IMR-90 (cell line): ENCODE results near the gene KCNIP1. TPM values are rescaled to one million over a fixed set of nuclear protein-coding genes. Genes with fewer than 3 reads are reported as not detected.

ENCODE experiments used
- ATAC-seq: fragments of 200-7000 bp; cut with Tn5 transposase; 2 replicates; pipeline ENCODE4 v1.9.1; 2020; ENCODE audit warnings: low read depth, mild to moderate bottlenecking, moderate library complexity
- BruUV-seq: library from RNA; stranded (reverse); fragments of 400-500 nt; replicated peaks from 2 replicates; lab custom pipeline; 2021; lab: Mats Ljungman, UMichigan
- CTCF ChIA-PET: fragments of 300-600 bp; formaldehyde crosslinking; extraction: SDS; loops from one replicate; lab custom pipeline; 2021; ENCODE audit warnings: antibody characterized with exemption; lab: Yijun Ruan, JAX
- POLR2A ChIA-PET: fragments of 300-600 bp; sonication (Branson Sonifier 250); formaldehyde crosslinking; loops from one replicate; lab custom pipeline; 2022; ENCODE audit warnings: antibody characterized with exemption; ENCODE audit not compliant: unreplicated experiment; lab: Charles Lee
- DNase-seq: peaks from one replicate; pipeline ENCODE4 v3.0.0; 2013
- H2AFZ ChIP-seq: replicated peaks from 2 replicates; pipeline ENCODE3; 2013; ENCODE audit warnings: low read length, mild to moderate bottlenecking; ENCODE audit not compliant: poor library complexity
- H2AK5ac ChIP-seq: 2 replicates; pipeline ENCODE4 v1.6.1; 2013; ENCODE audit warnings: low read depth, low read length, inconsistent platforms
- H2AK9ac ChIP-seq: replicated peaks from 2 replicates; pipeline ENCODE3; 2013; ENCODE audit warnings: mild to moderate bottlenecking, low read depth, low read length, moderate library complexity; ENCODE audit not compliant: poor library complexity
- H2BK120ac ChIP-seq: 2 replicates; pipeline ENCODE4 v1.6.1; 2013; ENCODE audit warnings: low read depth, low read length, inconsistent platforms
- H2BK15ac ChIP-seq: 3 replicates; pipeline ENCODE4 v1.6.1; 2013; ENCODE audit warnings: low read depth, low read length, inconsistent platforms
- H2BK20ac ChIP-seq: 2 replicates; pipeline ENCODE4 v1.6.1; 2013; ENCODE audit warnings: low read depth, mild to moderate bottlenecking, inconsistent platforms, low read length, moderate library complexity
- H2BK5ac ChIP-seq: 2 replicates; pipeline ENCODE4 v1.6.1; 2013; ENCODE audit warnings: mild to moderate bottlenecking, low read depth, low read length, inconsistent platforms; ENCODE audit not compliant: poor library complexity, severe bottlenecking
- H3K14ac ChIP-seq: replicated peaks from 2 replicates; pipeline ENCODE4 v1.6.1; 2013; ENCODE audit warnings: low read depth, low read length, inconsistent platforms
- H3K18ac ChIP-seq: 2 replicates; pipeline ENCODE4 v1.6.1; 2013; ENCODE audit warnings: low read depth, low read length, control low read depth
- H3K23ac ChIP-seq: 2 replicates; pipeline ENCODE4 v1.6.1; 2013; ENCODE audit warnings: low read depth, low read length, inconsistent platforms
- H3K27ac ChIP-seq: 2 replicates; pipeline ENCODE4 v1.5.1; 2013; ENCODE audit warnings: mild to moderate bottlenecking, control low read depth, low read length; ENCODE audit not compliant: insufficient read depth
- H3K27me3 ChIP-seq: 2 replicates; pipeline ENCODE4 v1.6.1; 2013; ENCODE audit warnings: low read length; ENCODE audit not compliant: control insufficient read depth, insufficient read depth
- H3K36me3 ChIP-seq: 2 replicates; pipeline ENCODE4 v1.6.1; 2013; ENCODE audit warnings: low read length, mixed read lengths; ENCODE audit not compliant: control insufficient read depth, insufficient read depth
- H3K4ac ChIP-seq: 2 replicates; pipeline ENCODE4 v1.6.1; 2013; ENCODE audit warnings: low read depth, low read length, inconsistent platforms
- H3K4me1 ChIP-seq: 2 replicates; pipeline ENCODE4 v1.6.1; 2013; ENCODE audit warnings: low read length, mixed read lengths; ENCODE audit not compliant: control insufficient read depth, insufficient read depth
- H3K4me2 ChIP-seq: 2 replicates; pipeline ENCODE4 v1.6.1; 2013; ENCODE audit warnings: low read depth, mild to moderate bottlenecking, control low read depth, low read length, moderate library complexity
- H3K4me3 ChIP-seq: 2 replicates; pipeline ENCODE4 v1.5.1; 2013; ENCODE audit warnings: low read depth, mild to moderate bottlenecking, control low read depth, low read length, moderate library complexity; ENCODE audit not compliant: insufficient read depth
- H3K56ac ChIP-seq: 2 replicates; pipeline ENCODE4 v1.6.1; 2013; ENCODE audit warnings: low read length, inconsistent platforms; ENCODE audit not compliant: insufficient read depth; ENCODE audit errors: extremely low read depth
- H3K79me1 ChIP-seq, 2 experiments: 2 replicates each; pipeline ENCODE4 v1.6.1; 2013; ENCODE audit warnings: low read length in 2 of 2, inconsistent platforms in 1 of 2, low read depth in 1 of 2
- H3K9ac ChIP-seq: 2 replicates; pipeline ENCODE4 v1.6.1; 2013; ENCODE audit warnings: low read depth, low read length, control low read depth
- H3K9me1 ChIP-seq: 2 replicates; pipeline ENCODE4 v1.6.1; 2013; ENCODE audit warnings: low read length, inconsistent platforms; ENCODE audit not compliant: insufficient read depth
- H3K9me3 ChIP-seq: 2 replicates; pipeline ENCODE4 v1.6.1; 2013; ENCODE audit warnings: low read length; ENCODE audit not compliant: control insufficient read depth, insufficient read depth
- H4K20me1 ChIP-seq: 2 replicates; pipeline ENCODE4 v1.6.1; 2013; ENCODE audit warnings: low read length, inconsistent platforms; ENCODE audit not compliant: insufficient read depth
- H4K5ac ChIP-seq: 2 replicates; pipeline ENCODE4 v1.6.1; 2013; ENCODE audit warnings: mild to moderate bottlenecking, low read depth, low read length, control low read depth
- H4K8ac ChIP-seq, 2 experiments: 2 replicates each; pipeline ENCODE4 v1.6.1; 2013; ENCODE audit warnings: low read depth in 2 of 2, low read length in 2 of 2, control low read depth in 1 of 2, inconsistent platforms in 1 of 2
- H4K91ac ChIP-seq: 2 replicates; pipeline ENCODE4 v1.6.1; 2013; ENCODE audit warnings: low read depth, low read length, inconsistent platforms; ENCODE audit not compliant: insufficient read depth
- BHLHE40 ChIP-seq: fragments of 150-350 bp; IDR thresholded peaks from 2 replicates; pipeline ENCODE4 v1.6.1; 2016; ENCODE audit warnings: mild to moderate bottlenecking, low read depth, low read length
- CHD1 ChIP-seq: IDR thresholded peaks from 2 replicates; pipeline ENCODE4 v1.6.1; 2012; ENCODE audit warnings: low read depth, low read length, improper control_type of control experiment
- CTCF ChIP-seq: conservative IDR thresholded peaks from 2 replicates; pipeline ENCODE4 v1.5.1; 2012; ENCODE audit warnings: mild to moderate bottlenecking, low read depth, low read length, improper control_type of control experiment
- ELK1 ChIP-seq: fragments of 150-350 bp; IDR thresholded peaks from 2 replicates; pipeline ENCODE4 v1.6.1; 2016; ENCODE audit warnings: low read depth, mild to moderate bottlenecking, low read length, moderate library complexity, borderline replicate concordance
- MAFK ChIP-seq: IDR thresholded peaks from 2 replicates; pipeline ENCODE4 v1.6.1; 2012; ENCODE audit warnings: low read depth, low read length, improper control_type of control experiment
- MAZ ChIP-seq: IDR thresholded peaks from 2 replicates; pipeline ENCODE4 v1.6.1; 2012; ENCODE audit warnings: low read depth, mild to moderate bottlenecking, low read length, improper control_type of control experiment, moderate library complexity, borderline replicate concordance
- MXI1 ChIP-seq: IDR thresholded peaks from 2 replicates; pipeline ENCODE4 v1.6.1; 2012; ENCODE audit warnings: low read depth, mild to moderate bottlenecking, low read length, moderate library complexity, borderline replicate concordance
- NFE2L2 ChIP-seq: fragments of 150-350 bp; IDR thresholded peaks from 2 replicates; pipeline ENCODE4 v1.6.1; 2016; ENCODE audit warnings: low read depth, mild to moderate bottlenecking, low read length
- RAD21 ChIP-seq: IDR thresholded peaks from 2 replicates; pipeline ENCODE4 v1.6.1; 2012; ENCODE audit warnings: low read length, improper control_type of control experiment
- RFX5 ChIP-seq: IDR thresholded peaks from 2 replicates; pipeline ENCODE4 v1.8.0; 2012; ENCODE audit warnings: low read depth, mild to moderate bottlenecking, low read length, moderate library complexity
- SMC3 ChIP-seq: fragments of 150-350 bp; IDR thresholded peaks from 2 replicates; pipeline ENCODE4 v1.6.1; 2016; ENCODE audit warnings: low read depth, mild to moderate bottlenecking, antibody characterized with exemption, low read length, moderate library complexity
- USF2 ChIP-seq: fragments of 150-350 bp; IDR thresholded peaks from 2 replicates; pipeline ENCODE4 v1.6.1; 2017; ENCODE audit warnings: mild to moderate bottlenecking, antibody characterized with exemption, low read length, low read depth
- WGBS, 2 experiments: methylation state at CpG; one replicate each; pipeline versions ENCODE4 v1.1.5 to v1.1.7; 2013; ENCODE audit warnings: missing lambda C conversion rate in 2 of 2; ENCODE audit not compliant: insufficient read length in 1 of 2; ENCODE audit errors: extremely low coverage in 2 of 2; 5-methylcytosine and 5-hydroxymethylcytosine counted together
- dilution Hi-C: fragments of 300-500 bp; cut with HindIII; formaldehyde crosslinking; loops from one replicate; pipeline ENCODE4 v1.14.3; 2018; ENCODE audit warnings: low sequenced_read_pairs; ENCODE audit not compliant: unreplicated experiment
- in situ Hi-C: fragments of 300-500 bp; cut with MboI; formaldehyde crosslinking; loops from 3 replicates; pipeline ENCODE4 v1.14.3; 2019; ENCODE audit warnings: low sequenced_read_pairs, inconsistent platforms, mixed read lengths
- intact Hi-C: fragments of 100-400 bp; cut with micrococcal nuclease; formaldehyde crosslinking; loops from 2 replicates; pipeline ENCODE4 v1.10.0; 2022
- polyA plus RNA-seq, 3 experiments: library from polyadenylated mRNA; depleted of rRNA; stranded (reverse); fragments of >200 nt; gene quantifications; 2 replicates each; pipeline ENCODE4 v1.2.3, GENCODE V29; 2012; ENCODE audit warnings: low replicate concordance in 1 of 3
- total RNA-seq: library from RNA; depleted of rRNA; stranded (reverse); fragments of >200 nt; gene quantifications from 2 replicates; pipeline ENCODE4 v1.2.3, GENCODE V29; 2012

The KCNIP1 gene
- total and polyA plus RNA-seq, 2 of the 4 experiments (the other 2 are of a cell fraction), result not detected

GRCh38 chr5:170466553-170466952 is 37.3 kb upstream of the KCNIP1 start:
- H2AK9ac ChIP-seq, result no peak overlapping the region

More at GRCh38 chr5:170466553-170466952, 37.3 kb upstream of the KCNIP1 start:
- intact Hi-C loops (no loop called here), dilution Hi-C loops (no loop called here), in situ Hi-C loops (no loop called here)
- DNase-seq, result no peak
- CTCF ChIA-PET, result no interaction called here
- Histone ChIP-seq H2BK5ac (no peak overlapping the region), H3K9ac (no peak overlapping the region), H3K4ac (no peak overlapping the region), H3K9me3 (no peaks in the 10 kb centered on the region), H2BK120ac (no peak overlapping the region), H3K4me1 (no peaks in the 10 kb centered on the region), H3K4me3 (no peak overlapping the region), H4K8ac (no peak overlapping the region), H2AK5ac (no peak overlapping the region), H4K20me1 (no peaks in the 10 kb centered on the region), H2BK20ac (no peak overlapping the region), H3K23ac (no peak overlapping the region), H3K14ac (no peak overlapping the region), H4K5ac (no peak overlapping the region), H2AFZ (no peak overlapping the region), H3K36me3 (no peaks in the 10 kb centered on the region), H3K27ac (no peak overlapping the region), H3K27me3 (peaks cover 2% of the 10 kb centered on the region), H3K4me2 (no peak overlapping the region), H2BK15ac (no peak overlapping the region), H4K91ac (no peak overlapping the region), H3K79me1 (no peaks in the 10 kb centered on the region), H3K18ac (no peak overlapping the region), H3K9me1 (no peaks in the 10 kb centered on the region; the same call in 1 of the 2 replicates), H3K56ac (no peak overlapping the region)
- TF ChIP-seq CHD1, result no peak
- TF ChIP-seq NFE2L2, result no peak
- no peak for TF ChIP-seq USF2
- no peak for TF ChIP-seq ELK1
- TF ChIP-seq MAZ, result no peak
- TF ChIP-seq RAD21, result no peak
- TF ChIP-seq SMC3, result no peak
- TF ChIP-seq BHLHE40, result no peak
- no peak for TF ChIP-seq RFX5
- TF ChIP-seq CTCF, result no peak
- TF ChIP-seq MXI1, result no peak
- no peak for TF ChIP-seq MAFK
- BruUV-seq, result no TSS peak
- no peak for ATAC-seq
- WGBS, 2 experiments, result no CpG with 5 or more reads among the region's 3 CpGs
- POLR2A ChIA-PET, result no interaction called here
